Stimulated activated CD8-positive, alpha-beta memory T cell treated with anti-CD3 and anti-CD28 coated beads, Interleukin-7, amount 100 ng/mL, for 48 hours (primary cell): ENCODE measurements around the gene ZBTB40.
A peak's percentile ranks its signal among the peaks of the same experiment; 100 is the strongest.

Experiments
- DNase-seq, 2 donors: peaks; one replicate each; pipeline ENCODE4 v3.0.0-alpha.2; 2020; ENCODE audit warnings: low read depth in 1 of 2; ENCODE audit errors: extremely low read depth in 1 of 2

The ZBTB40 gene

GRCh38 chr1:22451702-22452480, at the start of gene ZBTB40:
Gene ZBTB40, plus strand, starts transcription at chr1:22451851. Its CDS starts 38,098 bp downstream, at chr1:22489949.
- DNase-seq: peak; percentile 84 to 88

DNA sequence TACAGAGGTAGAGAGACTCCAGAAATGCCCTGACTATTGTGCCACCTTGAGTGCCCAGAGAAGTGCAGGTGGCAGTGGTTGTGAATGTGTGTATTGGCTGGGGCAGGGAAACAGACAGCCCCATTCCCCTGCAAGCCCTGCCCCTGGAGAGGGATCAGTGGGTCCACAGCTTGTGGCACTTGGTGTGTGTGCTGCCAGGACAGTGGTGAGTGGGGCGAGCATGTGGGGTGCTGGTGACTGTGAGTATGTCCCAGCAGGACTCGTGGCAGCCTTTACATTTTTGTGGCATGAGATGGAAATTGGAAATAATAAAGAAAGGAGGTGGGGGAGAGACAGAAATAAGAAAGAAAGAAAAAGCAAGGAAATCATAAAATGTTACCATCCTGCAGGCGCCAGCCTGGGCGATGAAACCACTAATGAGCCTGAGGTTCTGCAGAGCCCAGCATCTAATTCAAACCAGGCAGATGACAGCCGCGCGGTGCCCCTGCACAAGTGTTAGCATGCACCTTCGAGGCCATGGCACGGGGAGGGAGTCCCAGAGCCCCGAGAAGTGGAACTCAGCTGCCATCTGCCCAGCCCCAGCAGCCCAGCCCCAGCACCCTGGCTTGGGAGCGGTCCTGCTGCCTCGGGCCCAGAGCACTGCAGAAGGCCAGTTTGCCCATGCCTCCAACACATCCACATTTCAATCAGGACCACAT, 49.1 kb upstream of the ZBTB40 start:
- DNase-seq: no peak

DNA sequence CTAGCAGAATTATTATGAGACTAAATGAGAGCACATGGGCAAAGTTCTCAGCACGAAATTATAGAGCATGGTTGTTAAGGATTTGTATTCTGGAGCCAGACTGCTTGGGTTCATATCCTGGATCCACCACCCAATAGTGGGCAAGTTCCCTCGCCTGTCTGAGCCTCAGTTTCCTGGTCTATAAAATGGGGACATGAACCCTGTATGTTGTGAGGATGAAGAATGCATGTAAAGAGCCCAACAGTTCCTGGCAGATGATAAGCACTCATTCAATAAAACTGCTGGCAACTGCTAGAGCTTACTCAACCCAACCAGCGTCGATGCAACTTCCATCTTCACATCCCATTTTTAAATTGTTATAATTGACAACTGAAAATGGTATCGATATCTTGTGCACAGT, 47.2 kb upstream of the ZBTB40 start:
- DNase-seq: no peak

GRCh38 chr1:22406722-22407495, 44.7 kb upstream of the ZBTB40 start:
- DNase-seq: no peak

DNA sequence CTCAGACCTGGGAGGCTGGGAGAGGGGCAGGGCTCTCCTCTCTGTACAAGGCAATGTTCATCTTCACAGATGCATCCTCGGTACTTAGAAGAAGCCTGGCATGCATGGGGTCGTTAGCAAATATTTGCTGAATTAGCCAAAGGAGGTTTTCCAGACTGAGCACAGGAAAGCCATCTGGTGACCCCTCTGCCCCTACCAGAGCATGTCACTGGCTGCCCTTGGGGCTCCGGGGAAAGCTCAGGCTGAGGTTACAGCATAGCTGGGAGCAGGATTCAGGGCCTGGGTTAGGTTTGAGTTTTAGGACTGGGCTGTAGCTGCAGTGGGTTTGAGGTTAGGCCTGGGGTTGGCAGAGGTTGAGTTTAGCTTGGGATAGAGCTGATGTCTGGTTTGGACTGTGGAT, 43.4 kb upstream of the ZBTB40 start:
- no peak for DNase-seq

DNA sequence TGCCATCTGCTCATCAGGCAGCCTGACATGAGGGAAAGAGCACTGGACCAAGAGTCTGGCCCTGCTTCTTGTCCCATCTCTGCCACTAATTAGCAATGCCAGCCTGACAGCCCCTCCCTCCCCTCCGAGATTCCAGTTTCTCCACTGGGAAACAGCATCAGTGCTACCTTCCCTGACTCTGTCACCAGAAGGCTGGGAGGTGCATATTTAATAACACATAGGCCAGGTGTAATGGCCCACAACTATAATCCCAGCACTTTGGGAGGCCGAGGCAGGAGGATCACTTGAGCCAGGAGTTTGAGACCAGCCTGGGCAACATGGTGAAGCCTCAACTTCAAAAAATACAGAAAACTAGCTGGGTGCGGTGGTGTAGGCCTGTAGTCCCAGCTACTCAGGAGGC, 41.2 kb upstream of the ZBTB40 start:
- DNase-seq: no peak

- no peak for DNase-seq
Measured at GRCh38 chr1:22410928-22411495, 40.6 kb upstream of the ZBTB40 start.

DNA sequence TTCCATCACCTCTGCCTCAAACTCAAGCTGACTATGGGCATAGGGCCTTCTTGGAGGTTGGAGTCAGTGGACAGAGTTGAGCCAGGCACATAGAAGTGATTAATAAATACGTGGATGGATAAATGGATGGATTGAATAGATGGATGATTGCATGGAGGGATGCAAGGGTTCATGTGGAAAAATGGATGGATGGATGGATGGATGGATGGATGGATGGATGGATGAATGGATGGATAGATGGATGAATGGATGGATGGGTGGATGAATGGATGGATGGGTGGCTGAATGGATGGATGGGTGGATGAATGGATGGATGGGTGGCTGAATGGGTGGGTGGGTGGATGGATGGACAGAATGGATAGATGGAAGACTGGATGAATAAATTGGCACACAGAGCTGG, 40.1 kb upstream of the ZBTB40 start:
- no peak for DNase-seq

GRCh38 chr1:22412932-22413727, 38.5 kb upstream of the ZBTB40 start:
- no peak for DNase-seq

GRCh38 chr1:22413799-22414198, 37.9 kb upstream of the ZBTB40 start:
- DNase-seq: no peak

GRCh38 chr1:22414244-22414751, 37.4 kb upstream of the ZBTB40 start:
- DNase-seq: no peak

GRCh38 chr1:22415489-22415888, 36.2 kb upstream of the ZBTB40 start:
- DNase-seq: no peak

DNA sequence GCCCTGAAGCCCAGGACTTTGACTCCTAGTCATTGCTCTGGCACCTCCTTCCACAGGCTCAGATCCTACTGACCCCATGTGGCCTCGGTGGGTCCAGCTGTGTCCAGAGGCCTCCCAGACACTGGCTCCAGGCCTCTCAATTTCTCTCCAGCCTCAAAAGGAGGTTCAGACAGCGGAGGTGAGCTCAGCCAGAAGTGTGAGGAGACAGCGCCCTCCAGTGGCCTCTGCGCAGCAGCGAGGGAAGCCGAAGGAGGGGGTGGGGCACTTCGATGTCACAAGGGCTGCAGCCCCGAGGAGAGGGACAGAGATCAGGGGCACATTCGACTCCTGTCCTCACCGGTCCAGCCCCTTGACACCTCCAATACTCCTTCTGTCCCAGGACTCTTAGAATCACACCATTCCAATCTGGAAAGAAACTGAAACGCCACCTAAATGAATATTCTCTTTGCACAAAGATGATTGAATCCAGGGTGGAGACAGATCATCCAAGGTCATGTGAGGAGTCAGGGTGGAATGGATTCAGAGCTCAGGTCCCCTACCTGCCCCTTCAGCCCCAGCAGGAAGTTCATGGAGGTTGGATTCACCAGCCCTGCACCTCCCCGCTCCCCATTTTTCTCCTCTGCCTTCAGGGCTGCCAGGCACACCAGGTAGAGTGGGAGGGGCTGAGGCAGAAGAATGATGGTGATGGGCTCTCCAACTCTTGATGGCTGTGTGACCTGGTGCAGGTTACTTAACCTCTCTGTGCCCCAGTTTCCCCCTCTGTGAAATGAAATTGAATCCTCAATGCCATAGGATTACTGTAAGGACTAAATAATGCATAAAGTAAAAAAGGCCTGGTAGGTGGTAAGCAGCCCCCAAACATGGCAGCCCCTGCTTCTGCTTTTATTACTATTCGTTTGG, 34.8 kb upstream of the ZBTB40 start:
- DNase-seq: peak; percentile 44 to 55

GRCh38 chr1:22417466-22417865, 34.2 kb upstream of the ZBTB40 start:
- DNase-seq: no peak

DNA sequence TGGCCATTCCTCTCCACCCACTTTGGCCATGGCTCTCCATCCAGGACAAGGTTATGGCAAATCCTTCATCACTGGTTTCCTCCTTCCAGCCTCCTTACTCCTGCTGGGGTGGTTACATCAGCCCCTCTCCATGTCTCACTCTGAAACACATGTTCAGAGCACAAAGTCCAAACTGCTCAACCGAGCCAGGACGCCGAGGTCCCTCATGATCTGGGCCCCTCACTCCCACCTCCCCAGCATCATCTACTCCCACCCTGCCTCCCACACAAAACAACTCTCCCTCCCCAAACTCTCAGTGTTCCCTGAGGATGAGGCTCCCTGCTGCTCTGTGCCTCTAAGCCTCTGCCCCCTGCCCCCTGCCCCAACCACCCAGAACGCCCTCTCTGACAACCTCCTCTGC, 33.3 kb upstream of the ZBTB40 start:
- no peak for DNase-seq

- no peak for DNase-seq
Measured at GRCh38 chr1:22418933-22419382, 32.7 kb upstream of the ZBTB40 start.

- DNase-seq: peak in 1 of 2 donors; percentile 26
Measured at GRCh38 chr1:22420455-22421053, 31.1 kb upstream of the ZBTB40 start.

GRCh38 chr1:22426781-22427180, 24.9 kb upstream of the ZBTB40 start:
- DNase-seq: no peak

DNA sequence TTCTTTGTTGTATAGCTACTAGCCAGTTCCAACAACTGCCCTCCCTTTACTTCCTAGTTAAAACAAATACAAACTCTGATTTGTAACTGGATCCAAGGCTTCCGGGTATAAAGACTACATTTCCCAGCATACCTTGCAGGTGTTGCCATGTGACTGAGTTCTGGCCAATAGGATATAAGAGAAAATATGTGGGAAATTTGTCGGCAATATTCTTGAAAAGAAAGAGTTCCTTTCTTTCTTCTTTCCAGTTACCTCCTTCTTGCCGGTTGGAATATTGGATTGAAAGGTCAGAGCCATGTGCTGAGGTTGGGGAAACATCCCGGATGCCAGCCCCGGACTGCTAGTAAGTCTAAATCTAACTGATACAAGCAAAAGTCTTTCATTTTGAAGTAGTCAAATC, 23.0 kb upstream of the ZBTB40 start:
- DNase-seq: no peak
